Left cardiac atrium (tissue), 4 donors: ENCODE data around the gene ZNF786. TPM values are rescaled to one million over a fixed set of nuclear protein-coding genes. Genes with fewer than 3 reads are reported as not detected.
"Not testable (repeated sequence)": the region's sequence is repeated elsewhere in the genome, so short reads cannot be mapped to it uniquely, and the experiment has no call there.

Experiments used
- ATAC-seq, 2 donors: fragments of 200-7000 bp; cut with Tn5 transposase; one replicate each; pipeline ENCODE4 v1.9.1; 2020; ENCODE audit warnings: mild to moderate bottlenecking in 2 of 2, moderate library complexity in 2 of 2
- DNase-seq: peaks from one replicate; pipeline ENCODE4 v3.0.0-alpha.2; 2020
- intact Hi-C, 2 donors: fragments of 100-400 bp; cut with DNase I; formaldehyde crosslinking; loops; one replicate each; pipeline versions ENCODE4 v1.14.1 to v1.15.1; 2022 to 2023
- long read RNA-seq: library from polyadenylated mRNA; unstranded; transcript quantifications from one replicate; pipeline ENCODE4 v2.0.0, GENCODE V29; 2021
- total RNA-seq, 2 donors: library from RNA; stranded (reverse); fragmentation: NEBNext Ultra II Directional; extraction: Animal tissue kit (Norgen Biotek cat#: 25700); gene quantifications; one replicate each; pipeline ENCODE4 v1.2.1, GENCODE V29; 2021
- donor health status: DM: no; HTN: yes; CAD: no.
- donor health status: DM: no; HTN: yes; CAD: no; lungs with severe emphysema.
- donor health status: DM: yes; HTN: yes; CAD: no.
- donor health status: Dilated cardiomyopathy.

Gene ZNF786
- total RNA-seq: 1 to 10 TPM; 2.9 to 3.0 TPM
- long read RNA-seq, partial matches to known transcripts: 0 of 6 reads
- long read RNA-seq, other reads (novel, unspliced or antisense): 0 of 6 reads

GRCh38 chr7:149090397-149091195 is at the start of gene ZNF786:
Gene ZNF786 (minus strand): TSS chr7:149090718. CDS start chr7:149090640, 78 bp downstream.
- DNase-seq (peak; percentile 92), ATAC-seq (peak; percentile 97)
- intact Hi-C loops: loop anchor here in 1 of 2 donors (1.0 kb wide), 2 partner anchors 36 to 85 kb away; partner anchors contain the start of gene ZNF425

DNA sequence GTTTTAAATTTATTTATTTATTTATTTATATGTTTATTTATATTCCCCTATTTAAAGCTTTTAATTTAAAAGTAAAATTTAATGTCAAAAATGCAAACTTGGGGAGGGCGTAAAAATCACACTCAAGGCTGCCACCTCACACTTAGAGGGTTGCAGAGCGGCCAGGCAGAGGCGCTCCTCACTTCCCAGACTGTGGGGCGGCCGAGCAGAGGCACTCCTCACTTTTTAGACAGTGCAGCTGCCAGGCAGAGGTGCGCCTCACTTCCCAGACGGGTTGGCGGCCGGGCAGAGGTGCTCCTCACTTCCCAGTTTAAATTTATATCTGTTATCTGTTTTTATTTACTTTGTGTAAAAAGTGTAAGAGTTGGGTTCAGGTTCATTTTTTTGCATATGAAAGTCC is 45.6 kb upstream of the ZNF786 start:
- no peak for DNase-seq
- intact Hi-C loops: no loop called here
- ATAC-seq: no peak

DNA sequence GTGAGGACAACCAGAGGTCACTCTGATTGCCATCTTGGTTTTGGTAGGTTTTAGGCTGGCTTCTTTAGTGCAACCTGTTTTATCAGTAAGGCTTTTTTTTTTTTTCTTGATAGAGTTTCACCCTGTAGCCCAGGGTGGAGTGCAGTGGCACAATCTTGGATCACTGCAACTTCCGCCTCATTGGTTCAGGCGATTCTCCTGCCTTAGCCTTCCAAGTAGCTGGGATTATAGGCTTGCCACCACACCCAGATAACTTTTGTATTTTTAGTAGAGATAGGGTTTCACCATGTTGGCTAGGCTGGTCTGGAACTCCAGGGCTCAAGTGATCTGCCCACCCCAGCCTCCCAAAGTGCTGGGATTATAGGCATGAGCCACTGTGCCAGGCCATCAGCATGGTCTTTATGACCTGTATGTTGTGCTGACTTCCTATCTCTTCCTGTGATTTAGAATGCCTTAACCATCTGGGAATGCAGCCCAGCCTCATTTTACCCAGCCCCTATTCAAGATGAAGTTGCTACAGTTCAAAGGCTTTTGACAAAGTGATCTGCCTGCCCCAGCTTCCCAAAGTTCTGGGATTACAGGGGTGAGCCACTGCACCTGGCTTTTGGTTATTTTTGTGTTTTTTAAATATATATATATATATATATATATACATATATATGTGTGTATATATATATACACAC is 42.7 kb upstream of the ZNF786 start:
- intact Hi-C loops: no loop called here
- no peak for ATAC-seq
- DNase-seq: no peak

GRCh38 chr7:149130572-149131198 is 40.2 kb upstream of the ZNF786 start:
- intact Hi-C loops: no loop called here
- DNase-seq: no peak
- no peak for ATAC-seq

- DNase-seq: peak; percentile 70
Observed at GRCh38 chr7:149126662-149127266, 36.2 kb upstream of the ZNF786 start.

DNA sequence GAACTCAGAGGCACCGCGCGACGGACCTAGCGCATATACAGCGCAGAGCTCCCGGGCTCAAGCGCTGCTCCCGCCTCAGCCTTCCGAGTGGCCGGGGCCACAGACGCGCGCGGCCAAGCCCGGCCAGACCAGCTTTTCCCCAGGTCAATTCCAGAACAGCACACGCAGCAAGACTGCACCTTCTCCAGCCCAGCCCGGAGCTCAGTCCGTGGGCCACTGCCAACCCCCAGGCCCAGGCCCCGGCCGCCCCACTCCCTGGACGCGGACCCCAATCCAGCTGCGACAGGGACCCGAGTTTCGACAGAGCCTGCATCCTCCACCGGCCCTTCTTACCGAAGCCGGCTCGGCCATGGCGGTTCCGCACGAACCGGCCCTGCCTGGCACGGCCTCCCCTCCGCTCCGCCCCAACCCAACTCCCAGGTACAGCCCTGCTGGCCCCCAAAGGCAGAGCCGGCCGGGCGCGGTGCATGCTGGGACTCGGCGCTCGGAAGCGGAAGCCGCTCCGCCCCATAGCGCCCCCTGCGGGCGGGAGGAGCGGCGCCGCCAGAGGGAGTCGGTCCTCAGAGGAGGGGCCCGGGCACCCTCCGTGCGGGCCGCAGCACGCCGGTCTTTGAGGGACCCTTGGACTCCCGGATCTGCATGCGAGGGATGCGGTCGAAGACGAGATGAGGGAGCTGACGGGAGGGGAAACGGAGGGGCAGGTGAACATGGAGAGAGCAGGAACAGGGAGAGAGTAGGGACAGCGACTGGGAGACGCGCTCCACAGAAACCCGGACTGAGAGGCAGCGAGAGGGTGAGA is 35.5 kb upstream of the ZNF786 start, which contains the start of gene ZNF425:
Gene ZNF425, minus strand, starts transcription at position 462 of the 799 bp plus-strand sequence. Its CDS starts 111 bp downstream, at position 351.
- peak; percentile 94 for ATAC-seq
- DNase-seq: peak; percentile 94
- intact Hi-C loops: loop anchor here in 1 of 2 donors (1.0 to 2.0 kb wide), 2 partner anchors 21 to 35 kb away; partner anchors contain the start of gene ZNF398

More at GRCh38 chr7:149126662-149127266, 36.2 kb upstream of the ZNF786 start:
- intact Hi-C loops: loop anchor here in 1 of 2 donors (1.0 to 2.0 kb wide), 2 partner anchors 20 to 35 kb away; partner anchors contain the start of gene ZNF398
- peak; percentile 60 to 75 for ATAC-seq

GRCh38 chr7:149125189-149125862 is 34.8 kb upstream of the ZNF786 start:
- DNase-seq: no peak
- ATAC-seq: no peak
- intact Hi-C loops: no loop called here

DNA sequence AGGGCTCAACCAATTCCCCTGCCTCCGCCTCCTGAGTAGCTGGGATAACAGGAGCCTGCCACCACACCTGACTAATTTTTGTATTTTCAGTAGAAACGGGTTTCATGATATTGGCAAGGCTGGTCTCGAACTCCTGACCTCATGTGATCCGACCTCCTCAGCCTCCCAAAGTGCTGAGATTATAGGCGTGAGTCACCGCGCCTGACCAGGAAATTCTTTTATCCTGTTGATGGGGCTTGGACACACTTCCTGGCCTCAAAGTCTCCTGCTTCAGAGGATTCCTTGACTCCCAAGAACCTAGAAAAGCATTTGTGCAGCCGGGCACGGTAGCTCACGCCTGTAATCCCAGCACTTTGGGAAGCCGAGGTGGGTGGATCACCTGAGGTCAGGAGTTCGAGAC is 19.5 kb upstream of the ZNF786 start:
- no peak for DNase-seq
- ATAC-seq: no peak
- intact Hi-C loops: no loop called here

- no peak for ATAC-seq
- intact Hi-C loops: no loop called here
- DNase-seq: no peak
Observed at GRCh38 chr7:149104749-149105148, 14.2 kb upstream of the ZNF786 start.

GRCh38 chr7:149104214-149104613 is 13.7 kb upstream of the ZNF786 start:
- DNase-seq (no peak), ATAC-seq (no peak)
- intact Hi-C loops: no loop called here

DNA sequence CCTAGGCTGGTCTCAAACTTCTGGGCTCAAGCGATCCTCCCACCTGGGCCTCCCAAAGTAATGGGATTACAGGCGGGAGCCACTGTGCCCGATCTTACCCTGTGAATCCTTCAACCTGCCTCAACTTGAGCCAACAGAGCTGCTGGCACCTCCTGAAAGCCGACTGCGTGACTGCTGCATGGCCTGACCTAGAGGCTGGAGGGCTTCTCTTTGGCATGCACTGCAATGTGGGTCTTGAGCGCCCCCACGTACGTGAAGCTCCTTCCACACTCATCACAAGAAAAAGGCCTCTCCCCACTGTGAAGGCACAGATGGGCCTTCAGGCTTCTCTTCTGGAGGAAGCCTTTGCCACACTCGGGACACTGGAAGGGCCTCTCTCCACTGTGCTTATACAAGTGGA is 12.9 kb upstream of the ZNF786 start:
- DNase-seq (no peak), ATAC-seq (no peak)
- intact Hi-C loops: no loop called here

DNA sequence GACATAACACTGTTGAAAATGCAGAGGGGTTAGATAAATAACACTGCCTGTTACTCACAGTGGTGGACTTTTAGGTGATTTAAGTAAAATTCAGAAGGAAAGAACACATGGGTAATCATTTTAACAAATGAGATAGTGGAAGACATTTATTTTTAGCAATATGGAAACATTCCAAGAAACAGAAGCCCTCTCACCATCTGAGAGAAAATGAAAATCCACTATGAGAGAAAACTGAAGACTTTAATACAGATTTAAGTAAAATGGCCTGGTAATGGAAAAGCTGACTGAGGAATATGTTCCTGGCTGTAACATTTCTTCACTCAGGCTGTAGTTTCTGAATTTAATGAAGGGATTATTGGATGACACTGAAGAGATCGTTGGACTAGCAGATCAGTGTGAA is 12.1 kb upstream of the ZNF786 start:
- ATAC-seq: no peak
- no peak for DNase-seq
- intact Hi-C loops: no loop called here

GRCh38 chr7:149100821-149101220 is 10.3 kb upstream of the ZNF786 start:
- ATAC-seq (no peak), DNase-seq (no peak)
- intact Hi-C loops: no loop called here

GRCh38 chr7:149099058-149099457 is 8.5 kb upstream of the ZNF786 start:
- ATAC-seq: no peak
- no peak for DNase-seq
- intact Hi-C loops: no loop called here

DNA sequence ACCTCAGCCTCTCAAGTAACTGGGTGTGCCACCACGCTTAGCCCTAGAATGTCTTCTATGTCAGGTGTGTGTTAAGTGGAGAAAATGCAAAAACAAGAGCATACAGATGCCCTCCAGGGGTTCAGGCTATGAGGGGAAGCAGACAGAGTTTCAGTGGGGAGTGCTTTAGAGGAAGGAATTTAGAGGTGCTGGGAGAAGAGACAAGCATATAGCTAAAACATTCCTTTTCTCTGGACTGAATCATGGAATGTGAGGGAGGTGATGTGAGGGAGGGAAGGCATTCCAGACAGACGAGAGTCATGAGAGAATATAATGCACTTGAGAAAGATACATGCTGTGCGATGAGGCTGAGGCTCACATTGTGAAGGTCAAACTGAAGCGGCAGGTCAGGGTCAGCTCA is 6.6 kb upstream of the ZNF786 start:
- DNase-seq: no peak

GRCh38 chr7:149093228-149093627 is 2.7 kb upstream of the ZNF786 start:
- intact Hi-C loops: no loop called here
- ATAC-seq: no peak
- DNase-seq: no peak

More for the DNA sequence above, 6.6 kb upstream of the ZNF786 start:
- intact Hi-C loops: no loop called here
- ATAC-seq: peak in 1 of 2 donors; percentile 52

GRCh38 chr7:149092244-149092643 is 1.7 kb upstream of the ZNF786 start:
- intact Hi-C loops, DNase-seq: not testable (repeated sequence)

DNA sequence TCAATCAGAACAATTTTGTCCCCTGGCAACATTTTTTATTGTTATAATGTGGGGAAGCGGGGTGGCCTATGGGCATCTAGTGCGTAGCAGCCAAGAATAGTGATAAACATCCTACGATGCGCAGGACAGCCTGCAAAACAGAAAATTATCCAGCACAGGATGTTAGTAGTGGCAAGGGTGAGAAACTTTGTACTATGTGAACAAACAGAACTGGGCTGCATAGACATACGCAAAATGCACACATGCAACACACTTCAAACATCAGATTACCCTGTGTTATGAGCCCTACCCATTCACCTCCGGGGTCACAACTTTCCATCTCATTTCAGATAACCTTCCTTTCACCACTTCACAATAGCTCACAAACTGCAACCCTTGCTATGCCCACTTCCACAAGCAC is 3.1 kb downstream of the ZNF786 start:
- intact Hi-C loops: no loop called here
- DNase-seq: no peak
- ATAC-seq: no peak

More at GRCh38 chr7:149092244-149092643, 1.7 kb upstream of the ZNF786 start:
- not testable (repeated sequence) for ATAC-seq
